ENCODE data around the gene TGFB1I1. TPM values are rescaled to one million over a fixed set of nuclear protein-coding genes. Genes with fewer than 3 reads are reported as not detected.
"Not testable (repeated sequence)": the region's sequence is repeated elsewhere in the genome, so short reads cannot be mapped to it uniquely, and the experiment has no call there.

Gene TGFB1I1
- polyA plus RNA-seq, 1 donor = 114 TPM

- DNase-seq = no peak
Measured at GRCh38 chr16:31471241-31471874, 594 bp upstream of the TGFB1I1 start.

- DNase-seq = peak; percentile 78
Measured at GRCh38 chr16:31472709-31473203, 804 bp downstream of the TGFB1I1 start.

- DNase-seq = no peak
Measured at GRCh38 chr16:31473264-31473984, 1.5 kb downstream of the TGFB1I1 start.

- DNase-seq = no peak
Measured at GRCh38 chr16:31474173-31474714, 2.3 kb downstream of the TGFB1I1 start.

GRCh38 chr16:31474773-31475738 is 3.1 kb downstream of the TGFB1I1 start:
- DNase-seq = no peak

GRCh38 chr16:31475946-31476302 is 4.0 kb downstream of the TGFB1I1 start:
- no peak for DNase-seq

GRCh38 chr16:31476303-31477219 is 4.6 kb downstream of the TGFB1I1 start:
- no peak for DNase-seq

DNA sequence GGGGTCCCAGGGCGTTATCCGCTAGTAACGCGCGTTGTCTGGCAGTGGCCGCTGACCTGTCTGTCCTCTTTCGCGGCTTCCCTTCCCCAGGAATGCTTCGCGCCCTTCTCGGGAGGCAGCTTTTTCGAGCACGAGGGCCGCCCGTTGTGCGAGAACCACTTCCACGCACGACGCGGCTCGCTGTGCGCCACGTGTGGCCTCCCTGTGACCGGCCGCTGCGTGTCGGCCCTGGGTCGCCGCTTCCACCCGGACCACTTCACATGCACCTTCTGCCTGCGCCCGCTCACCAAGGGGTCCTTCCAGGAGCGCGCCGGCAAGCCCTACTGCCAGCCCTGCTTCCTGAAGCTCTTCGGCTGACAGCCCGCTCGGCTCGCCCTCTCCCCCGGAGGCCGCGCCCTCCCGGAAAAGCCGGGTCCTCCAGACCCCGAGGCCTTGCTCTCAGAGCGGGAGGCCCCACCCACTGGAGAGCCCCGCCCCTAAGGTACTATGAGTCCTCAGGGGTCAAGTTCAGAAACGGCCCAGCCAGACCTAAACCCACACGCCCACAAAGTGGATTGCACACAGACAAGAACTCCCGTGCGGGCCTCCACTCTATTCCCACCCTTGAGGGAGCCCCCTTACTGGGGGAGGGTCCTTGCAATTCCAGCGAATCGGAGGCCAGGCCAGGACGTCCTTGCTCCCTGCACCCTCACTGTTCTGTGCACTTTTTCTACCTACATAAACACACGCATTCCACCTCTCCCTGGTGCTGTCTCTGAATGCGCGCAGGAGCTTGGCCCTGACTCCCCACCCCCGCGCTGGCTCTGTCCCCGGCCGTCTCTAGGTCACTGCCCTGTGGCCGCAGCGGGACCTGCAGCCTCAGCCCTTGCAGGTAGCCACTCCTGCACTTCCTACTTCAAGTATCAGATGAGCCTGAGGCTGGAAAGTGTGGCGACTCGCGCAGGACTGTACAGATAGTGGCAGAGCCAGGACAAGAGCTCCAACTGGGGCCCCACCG is 5.6 kb downstream of the TGFB1I1 start:
- no peak for DNase-seq

DNA sequence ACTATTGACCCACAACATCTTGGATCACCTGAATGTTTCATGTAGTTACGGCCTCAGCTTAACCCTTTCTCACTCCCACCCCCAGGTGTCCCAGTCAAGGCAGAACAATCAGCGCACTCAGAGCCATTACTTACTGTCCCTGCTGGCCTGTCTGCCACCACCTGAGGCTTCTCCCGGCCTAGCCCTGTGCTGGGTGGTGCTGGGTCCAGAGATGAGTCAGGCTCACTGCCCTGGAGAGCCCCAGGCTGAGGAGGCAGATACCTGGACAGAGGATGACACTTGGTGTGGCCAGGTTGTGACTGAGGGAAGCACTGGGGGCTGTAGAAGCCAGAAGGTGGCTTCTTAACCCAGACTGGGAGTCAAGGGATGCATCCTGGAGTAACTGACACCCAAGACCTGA is 7.0 kb downstream of the TGFB1I1 start:
- no peak for DNase-seq

DNA sequence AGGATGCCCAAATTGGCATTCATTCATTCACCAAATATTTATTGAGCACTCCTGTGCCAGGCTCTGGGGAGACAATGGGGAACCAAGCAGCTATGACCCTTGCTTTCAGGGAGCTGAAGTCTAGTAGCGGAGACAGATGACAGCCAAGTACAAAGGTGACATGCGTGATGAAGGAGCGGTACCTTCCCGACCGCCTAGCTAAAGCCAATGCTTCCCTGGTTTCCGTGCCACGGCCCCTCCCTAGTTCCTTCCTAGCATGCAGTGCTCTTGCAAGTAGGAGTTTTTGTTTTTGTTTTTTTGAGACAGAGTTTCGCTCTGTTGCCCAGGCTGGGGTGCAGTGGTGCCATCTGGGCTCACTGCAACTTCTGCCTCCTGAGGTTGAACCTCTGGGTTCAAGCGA is 7.8 kb downstream of the TGFB1I1 start:
- DNase-seq = no peak

GRCh38 chr16:31480851-31481536 is 9.0 kb downstream of the TGFB1I1 start:
- no peak for DNase-seq

- DNase-seq = no peak
Measured at GRCh38 chr16:31483081-31483480, 11.1 kb downstream of the TGFB1I1 start, which contains the start of gene SLC5A2. SLC5A2 (plus strand) TSS chr16:31483123; CDS start chr16:31483137, 14 bp downstream.

DNA sequence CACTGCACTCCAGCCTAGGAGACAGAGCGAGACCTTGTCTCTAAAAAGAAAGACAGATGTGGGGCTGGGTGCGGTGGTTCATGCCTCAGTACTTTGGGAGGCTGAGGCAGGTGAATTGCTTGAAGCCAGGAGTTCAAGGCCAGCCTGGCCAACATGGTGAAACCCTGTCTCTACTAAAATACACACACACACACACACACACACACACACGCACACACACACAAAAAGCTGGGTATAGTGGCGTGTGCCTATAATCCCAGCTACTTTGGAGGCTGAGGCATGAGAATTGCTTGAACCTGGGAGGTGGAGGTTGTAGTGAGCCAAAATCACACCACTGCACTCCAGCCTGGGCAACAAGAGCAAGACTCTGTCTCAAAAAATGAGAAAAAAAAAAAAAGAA is 12.1 kb downstream of the TGFB1I1 start:
- DNase-seq = not testable (repeated sequence)

DNA sequence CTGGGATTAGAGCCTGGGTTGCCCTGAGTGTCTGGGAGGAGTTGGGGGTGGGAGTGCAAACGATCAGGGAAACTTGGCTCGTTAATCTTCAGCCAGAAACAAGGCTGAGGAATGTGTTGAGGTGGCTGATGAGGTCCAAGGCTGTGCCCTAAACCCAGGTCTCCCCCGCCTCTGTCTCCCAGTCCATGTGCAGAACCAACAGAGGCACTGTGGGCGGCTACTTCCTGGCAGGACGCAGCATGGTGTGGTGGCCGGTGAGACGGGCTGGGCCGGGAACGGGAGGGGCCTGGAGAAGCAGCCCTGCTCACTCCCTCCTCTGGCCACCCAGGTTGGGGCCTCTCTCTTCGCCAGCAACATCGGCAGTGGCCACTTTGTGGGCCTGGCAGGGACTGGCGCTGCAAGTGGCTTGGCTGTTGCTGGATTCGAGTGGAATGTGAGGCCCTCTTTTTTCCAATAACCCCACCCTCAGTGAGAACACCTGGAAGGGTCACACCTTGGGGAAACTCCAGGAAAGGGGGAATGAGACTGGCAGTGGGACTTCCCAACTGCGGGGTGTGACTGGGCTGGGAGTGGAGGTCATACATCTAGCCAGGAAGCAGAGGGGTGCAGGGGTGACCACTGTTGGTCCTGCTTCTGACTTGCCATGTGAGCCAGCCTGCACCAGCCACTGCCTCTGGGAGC is 12.7 kb downstream of the TGFB1I1 start:
- no peak for DNase-seq

GRCh38 chr16:31485571-31485970 is 13.6 kb downstream of the TGFB1I1 start:
- no peak for DNase-seq

DNA sequence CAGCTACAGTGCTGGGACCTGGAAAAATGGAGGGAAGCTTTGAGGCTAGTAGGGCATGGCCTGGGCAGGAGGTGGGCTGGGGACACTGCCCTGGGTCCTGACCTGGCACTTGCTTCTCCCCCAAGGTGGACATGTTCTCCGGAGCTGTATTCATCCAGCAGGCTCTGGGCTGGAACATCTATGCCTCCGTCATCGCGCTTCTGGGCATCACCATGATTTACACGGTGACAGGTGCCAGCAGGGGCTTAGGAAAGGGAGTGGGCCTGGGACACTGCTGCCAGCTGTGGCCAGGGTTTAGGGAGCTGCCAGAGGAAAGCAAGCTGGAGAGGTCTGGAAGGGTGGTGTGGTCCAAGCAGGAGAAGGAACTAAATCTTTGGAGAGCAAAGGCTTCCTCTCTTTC is 14.1 kb downstream of the TGFB1I1 start:
- DNase-seq = no peak

DNA sequence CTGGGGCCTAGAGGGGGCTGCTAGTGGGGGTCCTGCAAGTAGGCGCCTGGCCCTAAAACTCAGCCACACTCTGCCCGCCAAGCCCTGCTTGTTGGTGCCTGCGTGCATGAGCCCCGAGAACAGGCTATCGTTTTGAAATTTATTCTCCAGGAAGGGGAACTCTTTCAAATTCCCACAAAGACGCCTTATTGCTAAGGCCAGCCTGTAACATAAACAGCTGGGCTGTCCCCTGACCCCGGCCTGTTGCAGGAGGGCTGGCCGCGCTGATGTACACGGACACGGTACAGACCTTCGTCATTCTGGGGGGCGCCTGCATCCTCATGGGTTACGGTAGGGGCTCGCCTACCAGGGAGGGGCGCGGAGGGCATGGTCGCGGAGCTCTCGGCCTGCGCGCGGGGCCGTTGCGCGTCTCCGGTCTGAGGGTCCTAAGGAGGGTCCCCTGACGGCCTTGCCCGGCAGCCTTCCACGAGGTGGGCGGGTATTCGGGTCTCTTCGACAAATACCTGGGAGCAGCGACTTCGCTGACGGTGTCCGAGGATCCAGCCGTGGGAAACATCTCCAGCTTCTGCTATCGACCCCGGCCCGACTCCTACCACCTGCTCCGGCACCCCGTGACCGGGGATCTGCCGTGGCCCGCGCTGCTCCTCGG is 15.2 kb downstream of the TGFB1I1 start:
- DNase-seq = no peak

- DNase-seq = no peak
Measured at GRCh38 chr16:31487720-31488467, 15.9 kb downstream of the TGFB1I1 start.

Measured in hindlimb muscle (tissue), 1 donor.